Caco-2 (cell line): ENCODE results near the gene TFB2M. TPM values are rescaled to one million over a fixed set of nuclear protein-coding genes. Genes with fewer than 3 reads are reported as not detected.

Experiments used
- BruUV-seq: library from RNA; stranded (reverse); fragments of 400-500 nt; replicated peaks from 2 replicates; lab custom pipeline; 2021; lab: Mats Ljungman, UMichigan
- CTCF ChIA-PET: fragments of 300-600 bp; sonication (Branson Sonifier 250); formaldehyde crosslinking; loops from one replicate; lab custom pipeline; 2022; ENCODE audit warnings: antibody characterized with exemption; lab: Charles Lee
- POLR2A ChIA-PET: fragments of 300-600 bp; sonication (Branson Sonifier 250); formaldehyde crosslinking; loops from one replicate; lab custom pipeline; 2022; ENCODE audit warnings: antibody characterized with exemption; lab: Charles Lee
- DNase-seq, 2 experiments: peaks; one replicate each; pipeline versions ENCODE4 v3.0.0 to v3.0.0-alpha.2; 2020 to 2022
- H3K27me3 ChIP-seq: replicated peaks from 2 replicates; pipeline ENCODE4 v1.6.0; 2011; ENCODE audit warnings: low read length; ENCODE audit not compliant: control insufficient read depth, insufficient read depth
- H3K36me3 ChIP-seq: 2 replicates; pipeline ENCODE4 v1.5.1; 2011; ENCODE audit warnings: low read length; ENCODE audit not compliant: control insufficient read depth, insufficient read depth
- H3K4me1 ChIP-seq: fragments of 250-450 bp; sonication (Bioruptor Pico); 2 replicates; pipeline ENCODE4 v1.5.1; 2020; ENCODE audit warnings: mild to moderate bottlenecking
- H3K4me3 ChIP-seq: 2 replicates; pipeline ENCODE4 v1.5.1; 2011; ENCODE audit warnings: low read depth, mild to moderate bottlenecking, control low read depth, low read length
- H3K9me3 ChIP-seq: fragments of 250-450 bp; sonication (Bioruptor Pico); 2 replicates; pipeline ENCODE4 v1.5.1; 2020; ENCODE audit warnings: mild to moderate bottlenecking, moderate library complexity
- H3K27ac Mint-ChIP-seq: one replicate; pipeline ENCODE4 v1.8.0; 2022; ENCODE audit warnings: mixed read lengths; ENCODE audit not compliant: unreplicated experiment
- H3K27me3 Mint-ChIP-seq: one replicate; pipeline ENCODE4 v1.8.0; 2022; ENCODE audit warnings: mixed read lengths; ENCODE audit not compliant: insufficient read depth, unreplicated experiment
- H3K36me3 Mint-ChIP-seq: one replicate; pipeline ENCODE4 v1.8.0; 2022; ENCODE audit warnings: mild to moderate bottlenecking, mixed read lengths; ENCODE audit not compliant: insufficient read depth, unreplicated experiment
- H3K4me1 Mint-ChIP-seq: one replicate; pipeline ENCODE4 v1.8.0; 2022; ENCODE audit warnings: low read depth, mixed read lengths; ENCODE audit not compliant: unreplicated experiment
- H3K4me3 Mint-ChIP-seq: one replicate; pipeline ENCODE4 v1.8.0; 2022; ENCODE audit warnings: mild to moderate bottlenecking, moderate library complexity, mixed read lengths; ENCODE audit not compliant: unreplicated experiment
- H3K9me3 Mint-ChIP-seq: one replicate; pipeline ENCODE4 v1.8.0; 2022; ENCODE audit warnings: mixed read lengths; ENCODE audit not compliant: unreplicated experiment
- CTCF ChIP-seq, 2 experiments: fragments of 200-600 bp in 1 of 2; IDR thresholded peaks; 1 replicate in 1 of 2; 2 replicates in 1 of 2; pipeline versions ENCODE4 v1.5.1 to v1.8.0; 2011 to 2022; ENCODE audit warnings: antibody characterized with exemption in 1 of 2, control low read depth in 1 of 2, inconsistent platforms in 1 of 2, low read depth in 1 of 2, low read length in 1 of 2, mild to moderate bottlenecking in 1 of 2, moderate library complexity in 1 of 2; ENCODE audit not compliant: insufficient read depth in 1 of 2, severe bottlenecking in 1 of 2, unreplicated experiment in 1 of 2
- intact Hi-C: fragments of 100-400 bp; cut with micrococcal nuclease; formaldehyde crosslinking; loops from one replicate; pipeline ENCODE4 v1.10.0; 2022; ENCODE audit not compliant: unreplicated experiment
- total RNA-seq: library from RNA; stranded (reverse); gene quantifications from 2 replicates; pipeline ENCODE4 v1.2.3, GENCODE V29; 2022

TFB2M gene
- total RNA-seq, 1 experiment from 2014 or later = 23.9 TPM

DNA sequence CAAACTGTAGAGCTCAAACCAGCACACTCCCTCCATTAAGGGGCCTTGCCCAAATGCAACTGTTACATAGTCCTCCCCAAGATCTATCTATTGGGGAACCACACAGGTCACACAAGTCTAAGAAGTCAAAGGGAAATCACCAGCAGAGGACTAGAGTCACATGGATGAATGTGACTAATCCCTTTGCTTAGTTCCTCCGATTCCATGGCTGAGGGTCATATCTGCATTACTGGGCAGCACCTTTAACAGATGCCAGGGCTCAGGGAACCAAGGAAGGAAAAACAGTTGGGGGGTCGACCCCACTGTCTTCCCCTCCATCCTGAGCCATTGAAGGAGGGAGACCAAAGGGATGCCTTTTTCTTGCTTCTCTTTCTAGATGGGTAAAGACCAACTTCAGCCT is 35.6 kb downstream of the TFB2M start:
- H3K4me3 Mint-ChIP-seq = no peak overlapping the region
- H3K36me3 Mint-ChIP-seq = no peaks in the 10 kb centered on the region
- peaks cover 5% of the 10 kb centered on the region for H3K27me3 Mint-ChIP-seq
- no peak for TF ChIP-seq CTCF (IDR thresholded peaks at IDR 0.05; ENCODE audit: insufficient read depth in 1 of 2, low read depth in 1 of 2, low read length in 1 of 2, severe bottlenecking in 1 of 2, unreplicated experiment in 1 of 2)
- no TSS peak for BruUV-seq
- ChIA-PET POLR2A (no interaction called here), CTCF (interaction anchor here (0.7 kb wide), 1 partner anchor 21 kb away, joined by 6 read pairs; no protein-coding TSS in a partner anchor)
- Histone ChIP-seq H3K4me3 (no peak overlapping the region), H3K36me3 (no peaks in the 10 kb centered on the region), H3K9me3 (peaks cover 9% of the 10 kb centered on the region), H3K27me3 (no peaks in the 10 kb centered on the region; the same call in 1 of the 2 replicates), H3K4me1 (no peaks in the 10 kb centered on the region)
- no peak overlapping the region for H3K27ac Mint-ChIP-seq
- no peaks in the 10 kb centered on the region for H3K4me1 Mint-ChIP-seq
- intact Hi-C loops = no loop called here
- DNase-seq = no peak
- peaks cover 20% of the 10 kb centered on the region for H3K9me3 Mint-ChIP-seq

DNA sequence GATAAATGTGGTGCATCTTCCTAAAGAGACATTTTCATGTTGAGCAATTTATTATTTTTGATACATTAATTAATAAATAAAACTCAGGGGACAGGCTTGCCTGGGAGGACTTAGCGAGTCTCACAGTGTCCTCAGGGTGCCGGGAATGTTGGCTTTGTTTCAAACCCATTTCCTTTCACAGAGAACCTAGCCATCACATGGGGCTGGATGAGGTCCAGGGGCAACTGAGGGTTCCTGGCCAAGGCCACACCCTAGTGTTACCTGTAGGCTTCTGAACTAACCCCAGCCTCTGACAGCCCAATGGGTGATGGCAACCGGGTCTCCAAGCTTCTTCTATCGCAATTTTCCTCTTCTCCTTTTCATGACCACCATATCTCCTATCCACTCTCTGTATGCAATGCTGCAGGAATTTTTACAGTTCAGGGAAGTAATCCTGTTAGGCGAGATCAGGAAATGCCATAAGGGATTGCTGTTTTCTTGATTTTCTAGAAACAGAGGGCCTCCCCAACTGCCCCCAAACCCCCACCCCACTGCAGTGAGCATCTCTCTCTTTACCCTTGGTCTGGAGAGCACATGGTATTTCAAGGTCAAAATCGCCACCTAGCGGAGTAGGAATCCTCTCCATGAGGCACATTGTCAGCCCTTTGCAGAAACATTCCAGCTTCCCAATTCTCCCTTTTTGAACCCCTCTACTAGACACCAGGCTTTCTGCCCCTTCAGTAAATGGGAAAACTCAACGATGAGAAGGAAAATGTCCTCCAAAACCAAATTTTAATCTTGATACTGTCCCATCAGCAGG is 36.9 kb downstream of the TFB2M start:
- Histone ChIP-seq H3K9me3 (peaks cover 9% of the 10 kb centered on the region), H3K27me3 (no peaks in the 10 kb centered on the region; the same call in 1 of the 2 replicates), H3K36me3 (no peaks in the 10 kb centered on the region), H3K4me3 (no peak overlapping the region), H3K4me1 (no peaks in the 10 kb centered on the region)
- POLR2A ChIA-PET = no interaction called here
- no peak overlapping the region for H3K27ac Mint-ChIP-seq
- no peak for TF ChIP-seq CTCF (IDR thresholded peaks at IDR 0.05; ENCODE audit: insufficient read depth in 1 of 2, low read depth in 1 of 2, low read length in 1 of 2, severe bottlenecking in 1 of 2, unreplicated experiment in 1 of 2)
- intact Hi-C loops = no loop called here
- no peaks in the 10 kb centered on the region for H3K36me3 Mint-ChIP-seq
- CTCF ChIA-PET = no interaction called here
- DNase-seq = no peak
- BruUV-seq = no TSS peak
- no peak overlapping the region for H3K4me3 Mint-ChIP-seq
- H3K27me3 Mint-ChIP-seq = peaks cover 3% of the 10 kb centered on the region
- no peaks in the 10 kb centered on the region for H3K4me1 Mint-ChIP-seq
- H3K9me3 Mint-ChIP-seq = peaks cover 20% of the 10 kb centered on the region

DNA sequence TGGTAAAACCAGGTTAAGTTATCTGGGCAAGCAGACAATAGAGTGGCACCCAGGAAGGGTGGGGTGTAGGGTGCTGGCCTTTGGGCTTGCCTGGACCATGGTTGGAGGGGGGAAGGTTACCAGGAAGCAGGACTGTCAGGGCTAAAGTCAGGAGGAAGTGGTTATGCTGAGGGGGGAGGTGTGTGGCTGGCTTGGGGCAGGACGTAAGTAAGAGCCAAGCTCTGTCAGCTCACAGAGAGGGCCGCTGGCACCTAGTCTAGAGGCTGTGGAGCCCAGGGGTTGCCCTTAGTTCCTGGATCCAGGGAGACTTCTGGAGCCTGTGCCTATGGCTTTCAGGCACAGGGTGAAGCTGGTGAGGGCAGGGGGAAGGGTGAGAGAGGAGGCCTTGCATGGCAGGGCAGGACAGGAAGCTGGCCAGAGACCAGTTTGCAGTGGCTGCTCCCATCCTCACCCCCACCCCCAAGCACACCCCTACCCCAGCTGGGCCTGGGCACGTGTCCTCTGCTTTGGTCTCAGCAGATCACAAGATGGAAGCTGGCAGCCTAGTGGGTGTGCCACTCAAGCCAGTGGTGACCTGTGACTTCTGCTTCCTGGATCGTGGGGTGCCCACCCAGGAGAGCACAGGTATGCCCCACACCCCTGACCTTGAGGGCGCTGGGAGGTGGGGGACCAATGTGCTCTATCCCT is 38.5 kb downstream of the TFB2M start:
- CTCF ChIA-PET = no interaction called here
- no peak for TF ChIP-seq CTCF (IDR thresholded peaks at IDR 0.05; ENCODE audit: insufficient read depth in 1 of 2, low read depth in 1 of 2, low read length in 1 of 2, severe bottlenecking in 1 of 2, unreplicated experiment in 1 of 2)
- no peaks in the 10 kb centered on the region for H3K4me1 ChIP-seq
- BruUV-seq = no TSS peak
- H3K9me3 Mint-ChIP-seq = peaks cover 20% of the 10 kb centered on the region
- H3K27ac Mint-ChIP-seq = no peak overlapping the region
- H3K4me3 Mint-ChIP-seq = no peak overlapping the region
- H3K36me3 Mint-ChIP-seq = no peaks in the 10 kb centered on the region
- intact Hi-C loops = no loop called here
- H3K27me3 ChIP-seq = no peaks in the 10 kb centered on the region; the same call in 1 of the 2 replicates
- no peak for DNase-seq
- POLR2A ChIA-PET = no interaction called here
- H3K4me3 ChIP-seq = no peak overlapping the region
- peaks cover 12% of the 10 kb centered on the region for H3K9me3 ChIP-seq
- H3K36me3 ChIP-seq = no peaks in the 10 kb centered on the region
- H3K27me3 Mint-ChIP-seq = peaks cover 3% of the 10 kb centered on the region
- H3K4me1 Mint-ChIP-seq = no peaks in the 10 kb centered on the region
